Endodermal cell (in vitro differentiated cells): Measurements from ENCODE around the gene NPAS3. TPM values are rescaled to one million over a fixed set of nuclear protein-coding genes. Genes with fewer than 3 reads are reported as not detected.

Experiments
- DNase-seq: peaks from one replicate; pipeline ENCODE4 v3.0.0-alpha.2; 2017
- H3K27ac ChIP-seq: 2 replicates; pipeline ENCODE4 v1.5.1; 2013; ENCODE audit warnings: mild to moderate bottlenecking, low read depth, low read length, moderate library complexity
- H3K27me3 ChIP-seq: 2 replicates; pipeline ENCODE4 v1.6.1; 2013; ENCODE audit warnings: mild to moderate bottlenecking, low read length, moderate library complexity; ENCODE audit not compliant: insufficient read depth, control insufficient read depth, poor library complexity, severe bottlenecking
- H3K36me3 ChIP-seq: 2 replicates; pipeline ENCODE4 v1.7.0; 2013; ENCODE audit warnings: mild to moderate bottlenecking, low read length, moderate library complexity; ENCODE audit not compliant: control insufficient read depth, insufficient read depth
- H3K4me1 ChIP-seq: one replicate; pipeline ENCODE4 v1.7.0; 2013; ENCODE audit warnings: low read length; ENCODE audit not compliant: control insufficient read depth, insufficient read depth
- H3K4me3 ChIP-seq: 2 replicates; pipeline ENCODE4 v1.5.1; 2013; ENCODE audit warnings: mild to moderate bottlenecking, low read length, moderate library complexity
- H3K9ac ChIP-seq: 2 replicates; pipeline ENCODE4 v1.6.1; 2013; ENCODE audit warnings: mild to moderate bottlenecking, low read length, moderate library complexity; ENCODE audit not compliant: poor library complexity, severe bottlenecking; ENCODE audit errors: extremely low read depth
- H3K9me3 ChIP-seq: 2 replicates; pipeline ENCODE4 v1.6.1; 2013; ENCODE audit warnings: mild to moderate bottlenecking, low read length, moderate library complexity; ENCODE audit not compliant: control insufficient read depth
- H3K27ac Mint-ChIP-seq: 2 replicates; pipeline ENCODE4 v1.8.0; 2020; ENCODE audit warnings: mixed read lengths
- H3K27me3 Mint-ChIP-seq: 2 replicates; pipeline ENCODE4 v1.8.0; 2021; ENCODE audit warnings: mild to moderate bottlenecking, mixed read lengths; ENCODE audit not compliant: insufficient read depth
- H3K36me3 Mint-ChIP-seq: 2 replicates; pipeline ENCODE4 v1.8.0; 2020; ENCODE audit warnings: low read depth, mixed read lengths
- H3K4me1 Mint-ChIP-seq: 2 replicates; pipeline ENCODE4 v1.8.0; 2020; ENCODE audit warnings: mixed read lengths
- H3K4me3 Mint-ChIP-seq: 2 replicates; pipeline ENCODE4 v1.8.0; 2020; ENCODE audit warnings: mild to moderate bottlenecking, moderate library complexity, mixed read lengths
- H3K9me3 Mint-ChIP-seq: 2 replicates; pipeline ENCODE4 v1.8.0; 2020; ENCODE audit warnings: mild to moderate bottlenecking, mixed read lengths
- CTCF ChIP-seq: fragments of 200-600 bp; sonication (generic); conservative IDR thresholded peaks from 2 replicates; pipeline ENCODE4 v1.5.0; 2021; ENCODE audit warnings: antibody characterized with exemption, mild to moderate bottlenecking
- WGBS, 2 experiments: methylation state at CpG; one replicate each; pipeline versions ENCODE4 v1.1.5 to v1.1.7; 2013; ENCODE audit warnings: missing lambda C conversion rate in 2 of 2, mixed read lengths in 1 of 2; ENCODE audit not compliant: insufficient coverage in 1 of 2, insufficient read length in 1 of 2; 5-methylcytosine and 5-hydroxymethylcytosine counted together
- total RNA-seq, 2 donors: library from RNA; stranded (reverse); fragmentation: NEBNext Ultra II Directional in 1 of 2; extraction: Animal tissue kit (Norgen Biotek cat#: 25700) in 1 of 2; gene quantifications; 2 replicates in 1 of 2; 3 replicates in 1 of 2; pipeline ENCODE4 v1.2.1, GENCODE V29; 2021

The NPAS3 gene
- total RNA-seq, 2 donors from 2014 or later = 1.4 to 1.6 TPM

- H3K4me1 Mint-ChIP-seq = peaks cover 21% of the 10 kb centered on the region
- TF ChIP-seq CTCF = no peak
Observed at GRCh38 chr14:33782923-33783322, 844.2 kb downstream of the NPAS3 start.

GRCh38 chr14:33786091-33786825, 847.6 kb downstream of the NPAS3 start:
- Histone ChIP-seq H3K4me1 (peaks cover 3% of the 10 kb centered on the region), H3K27me3 (no peaks in the 10 kb centered on the region), H3K9ac (no peak overlapping the region), H3K4me3 (no peak overlapping the region), H3K36me3 (no peaks in the 10 kb centered on the region), H3K27ac (no peak overlapping the region), H3K9me3 (no peaks in the 10 kb centered on the region)
- no peak for DNase-seq
- Mint-ChIP-seq H3K27me3 (no peaks in the 10 kb centered on the region), H3K4me3 (no peak overlapping the region), H3K36me3 (no peaks in the 10 kb centered on the region), H3K4me1 (peaks cover 21% of the 10 kb centered on the region), H3K9me3 (no peaks in the 10 kb centered on the region), H3K27ac (no peak overlapping the region)
- WGBS, 2 experiments = 87 to 100% methylated on average over 1 to 4 of the region's 4 CpGs
- TF ChIP-seq CTCF = no peak

More at GRCh38 chr14:33782923-33783322, 844.2 kb downstream of the NPAS3 start:
- peak overlapping the region; percentile 90 for H3K27ac ChIP-seq
- no peak overlapping the region for H3K9ac ChIP-seq
- Mint-ChIP-seq H3K27ac (no peak overlapping the region), H3K9me3 (no peaks in the 10 kb centered on the region), H3K27me3 (no peaks in the 10 kb centered on the region), H3K4me3 (no peak overlapping the region), H3K36me3 (no peaks in the 10 kb centered on the region)
- no peaks in the 10 kb centered on the region for H3K36me3 ChIP-seq
- no peak for DNase-seq
- no peak overlapping the region for H3K4me3 ChIP-seq
- H3K4me1 ChIP-seq = peaks cover 3% of the 10 kb centered on the region
- H3K27me3 ChIP-seq = no peaks in the 10 kb centered on the region
- WGBS, 2 experiments = 52 to 88% methylated on average over 4 to 6 of the region's 6 CpGs
- H3K9me3 ChIP-seq = no peaks in the 10 kb centered on the region

- Histone ChIP-seq H3K27me3 (peaks cover 5% of the 10 kb centered on the region), H3K4me3 (no peak overlapping the region), H3K9ac (no peak overlapping the region), H3K9me3 (no peaks in the 10 kb centered on the region), H3K27ac (peak overlapping the region; percentile 3), H3K4me1 (peaks cover 3% of the 10 kb centered on the region), H3K36me3 (no peaks in the 10 kb centered on the region)
- Mint-ChIP-seq H3K9me3 (no peaks in the 10 kb centered on the region), H3K36me3 (no peaks in the 10 kb centered on the region), H3K4me3 (no peak overlapping the region), H3K27ac (no peak overlapping the region), H3K27me3 (peaks cover 6% of the 10 kb centered on the region), H3K4me1 (peaks cover 21% of the 10 kb centered on the region)
- WGBS, 2 experiments = 89 to 96% methylated on average over 11 of the region's 11 CpGs
- DNase-seq = no peak
- TF ChIP-seq CTCF = no peak
Observed at GRCh38 chr14:33788161-33788560, 849.5 kb downstream of the NPAS3 start.
